Ovary (tissue), 3 donors: ENCODE measurements around the gene ASPSCR1.

ENCODE experiments used
- EP300 ChIP-seq: sonication (generic); formaldehyde crosslinking; IDR thresholded peaks from one replicate; pipeline ENCODE4 v1.6.1; 2017; ENCODE audit warnings: antibody characterized with exemption
- POLR2A ChIP-seq: fragments of 450-650 bp; IDR thresholded peaks from one replicate; pipeline ENCODE4 v1.6.1; 2017; ENCODE audit warnings: antibody characterized with exemption, mild to moderate bottlenecking, moderate library complexity
- TF ChIP-seq, protein P1 (sequence below), 3 donors: fragments of 450-650 bp in 2 of 3; fragments of 200-600 bp in 1 of 3; IDR thresholded peaks; one replicate each; pipeline versions ENCODE4 v1.5.1 to v1.8.0; 2016 to 2022; ENCODE audit warnings: antibody characterized with exemption in 3 of 3, mild to moderate bottlenecking in 1 of 3
- donor health status: DM: no; HTN: no; CAD: no.

DNA sequence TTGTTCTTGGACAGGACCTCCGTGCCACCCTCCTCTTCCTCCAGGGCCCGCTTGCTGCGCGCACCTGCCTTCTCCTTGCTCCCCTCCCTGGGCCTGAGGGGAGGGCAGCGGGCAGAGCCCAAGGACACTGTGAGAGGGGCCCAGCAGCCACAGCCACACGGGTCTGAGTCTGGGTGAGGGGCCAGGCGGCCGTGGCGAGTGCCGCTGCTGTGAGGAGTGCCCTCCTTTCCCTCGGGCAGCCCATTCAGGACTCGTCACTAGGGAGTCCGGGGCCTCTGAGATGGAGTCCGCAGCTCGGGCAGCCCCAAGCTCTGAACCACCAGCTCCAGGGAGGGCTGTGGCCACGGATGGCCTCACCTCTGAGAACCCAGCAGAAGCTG is 82.6 kb downstream of the ASPSCR1 start:
- no peak for TF ChIP-seq POLR2A
- TF ChIP-seq, protein P1, sequence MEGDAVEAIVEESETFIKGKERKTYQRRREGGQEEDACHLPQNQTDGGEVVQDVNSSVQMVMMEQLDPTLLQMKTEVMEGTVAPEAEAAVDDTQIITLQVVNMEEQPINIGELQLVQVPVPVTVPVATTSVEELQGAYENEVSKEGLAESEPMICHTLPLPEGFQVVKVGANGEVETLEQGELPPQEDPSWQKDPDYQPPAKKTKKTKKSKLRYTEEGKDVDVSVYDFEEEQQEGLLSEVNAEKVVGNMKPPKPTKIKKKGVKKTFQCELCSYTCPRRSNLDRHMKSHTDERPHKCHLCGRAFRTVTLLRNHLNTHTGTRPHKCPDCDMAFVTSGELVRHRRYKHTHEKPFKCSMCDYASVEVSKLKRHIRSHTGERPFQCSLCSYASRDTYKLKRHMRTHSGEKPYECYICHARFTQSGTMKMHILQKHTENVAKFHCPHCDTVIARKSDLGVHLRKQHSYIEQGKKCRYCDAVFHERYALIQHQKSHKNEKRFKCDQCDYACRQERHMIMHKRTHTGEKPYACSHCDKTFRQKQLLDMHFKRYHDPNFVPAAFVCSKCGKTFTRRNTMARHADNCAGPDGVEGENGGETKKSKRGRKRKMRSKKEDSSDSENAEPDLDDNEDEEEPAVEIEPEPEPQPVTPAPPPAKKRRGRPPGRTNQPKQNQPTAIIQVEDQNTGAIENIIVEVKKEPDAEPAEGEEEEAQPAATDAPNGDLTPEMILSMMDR (IDR thresholded peaks at IDR 0.05) = no peak
- no peak for TF ChIP-seq EP300
